Left colon (tissue), 2 donors: ENCODE data around the gene C12orf60. TPM values are rescaled to one million over a fixed set of nuclear protein-coding genes. Genes with fewer than 3 reads are reported as not detected.
"Not testable (repeated sequence)": the region's sequence is repeated elsewhere in the genome, so short reads cannot be mapped to it uniquely, and the experiment has no call there.

Experiments
- ATAC-seq: fragments of 200-7000 bp; cut with Tn5 transposase; one replicate; pipeline ENCODE4 v1.9.1; 2020; ENCODE audit warnings: mild to moderate bottlenecking, moderate library complexity
- DNase-seq, 2 donors: peaks; one replicate each; pipeline ENCODE4 v3.0.0-alpha.2; 2020
- intact Hi-C, 2 donors: fragments of 100-400 bp; cut with DNase I in 1 of 2; cut with micrococcal nuclease in 1 of 2; formaldehyde crosslinking; loops; one replicate each; pipeline versions ENCODE4 v1.11.2 to v1.14.0; 2022; cut with DNase I, micrococcal nuclease
- long read RNA-seq: library from polyadenylated mRNA; unstranded; transcript quantifications from one replicate; pipeline ENCODE4 v2.0.0, GENCODE V29; 2021
- total RNA-seq, 2 donors: library from RNA; stranded (reverse); fragmentation: NEBNext Ultra II Directional; extraction: Animal tissue kit (Norgen Biotek cat#: 25700); gene quantifications; one replicate each; pipeline ENCODE4 v1.2.1, GENCODE V29; 2021
- donor health status: DM: no; HTN: no; CAD: no.
- donor health status: DM: yes; HTN: yes; CAD: no.

C12orf60 gene, protein sequence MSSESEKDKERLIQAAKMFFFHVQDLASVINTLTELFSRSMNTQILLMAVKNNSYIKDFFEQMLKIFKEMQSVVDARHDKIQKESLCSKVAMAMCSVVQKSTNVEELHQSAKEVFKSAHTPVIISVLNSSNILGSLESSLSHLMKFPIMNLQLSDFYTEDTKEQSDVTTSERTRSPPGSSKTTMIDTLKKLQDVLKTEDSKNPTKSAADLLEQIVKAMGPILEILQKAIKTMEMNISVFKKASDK
- under 1 TPM; 0.31 to 0.89 TPM for total RNA-seq
- long read RNA-seq, partial matches to known transcripts: 0 of 1 reads
- long read RNA-seq, other reads (novel, unspliced or antisense): 1 of 1 reads

DNA sequence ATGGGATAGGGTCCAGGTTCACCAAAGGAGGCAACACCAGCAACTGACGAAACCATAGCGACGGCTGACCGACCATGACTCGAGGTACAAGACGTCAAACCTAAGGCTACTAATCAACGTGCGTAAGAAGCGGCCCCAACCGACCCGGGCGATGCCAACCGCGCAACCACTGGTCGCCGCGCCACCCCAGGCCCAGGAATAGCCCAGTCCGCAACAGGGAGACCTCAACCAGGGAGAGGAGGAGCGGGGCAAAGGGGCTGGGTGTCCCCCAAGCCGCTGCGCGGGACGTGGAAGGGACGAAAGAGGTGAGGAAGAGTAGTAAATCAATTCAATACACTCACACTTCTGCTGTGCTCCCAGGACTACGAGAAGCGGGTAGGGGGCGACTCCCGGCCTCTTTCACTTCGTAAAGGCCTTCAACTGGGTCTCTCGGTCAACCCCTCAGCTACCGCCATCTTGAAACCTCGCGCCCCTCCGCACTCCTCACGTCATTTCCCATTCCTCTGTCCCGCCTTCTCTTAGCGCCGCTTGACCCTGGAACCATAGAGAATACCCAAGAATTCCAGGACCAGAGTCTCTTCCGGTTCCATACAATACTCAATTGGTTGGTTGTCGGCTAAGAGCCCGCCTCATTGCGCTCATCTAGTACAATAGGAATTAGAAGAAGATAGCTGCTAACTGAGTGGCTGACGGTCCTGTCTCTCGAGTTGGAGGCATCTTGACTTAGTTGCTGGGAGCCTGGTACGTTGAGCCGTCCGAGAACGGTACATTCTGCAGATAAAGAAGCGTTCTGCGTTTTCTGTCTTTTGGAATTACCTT, at the start of gene C12orf60, which contains the start of gene WBP11:
Gene C12orf60, plus strand, starts transcription at position 660 of the 819 bp plus-strand sequence. CDS start 19,266 bp downstream, outside the sequence.
Gene WBP11, minus strand, starts transcription at position 468 of the 819 bp plus-strand sequence. CDS start 2,095 bp downstream, outside the sequence.
- ATAC-seq (peak; percentile 99), DNase-seq (peak; percentile 90 to 97)
- intact Hi-C loops: no loop called here

DNA sequence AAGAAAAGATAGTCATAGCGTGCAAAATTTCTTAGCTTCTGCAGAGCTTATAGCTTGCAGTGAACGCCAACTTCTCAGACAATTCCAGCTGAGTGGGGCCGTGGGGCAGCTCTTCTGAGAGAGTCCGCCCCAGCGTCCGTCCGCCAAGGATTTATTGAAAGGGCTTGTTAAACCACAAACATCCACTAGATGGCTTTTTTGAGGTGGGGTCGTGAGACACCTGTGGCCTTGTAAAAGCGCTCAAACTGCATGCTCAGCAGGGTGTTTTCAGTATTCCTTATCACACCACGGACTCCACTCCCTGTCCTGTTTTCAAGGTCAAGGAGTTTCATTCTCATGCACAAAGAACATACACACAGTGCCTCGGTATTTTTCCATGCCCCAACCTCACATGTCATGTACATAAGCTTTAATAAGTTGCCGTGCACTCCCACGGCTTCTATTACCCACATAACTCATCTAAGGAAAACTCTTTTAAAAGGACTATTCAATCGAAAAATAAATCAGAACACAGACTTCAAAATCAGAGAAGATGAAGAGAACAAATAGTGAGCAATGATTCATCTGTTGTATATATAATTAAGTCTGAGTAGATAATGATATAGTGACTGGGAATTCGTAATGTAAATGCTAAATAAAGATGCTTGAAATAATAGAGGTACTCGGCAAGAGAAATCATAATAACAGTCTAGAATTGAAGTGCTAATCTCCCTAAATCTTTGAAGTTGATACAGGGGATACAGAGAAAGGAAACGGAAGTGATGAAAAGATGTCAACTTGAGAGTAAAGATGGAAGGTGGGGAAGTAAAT, 46.9 kb upstream of the C12orf60 start:
- ATAC-seq: peak; percentile 62
- intact Hi-C loops: no loop called here
- DNase-seq: peak in 1 of 2 donors; percentile 23

DNA sequence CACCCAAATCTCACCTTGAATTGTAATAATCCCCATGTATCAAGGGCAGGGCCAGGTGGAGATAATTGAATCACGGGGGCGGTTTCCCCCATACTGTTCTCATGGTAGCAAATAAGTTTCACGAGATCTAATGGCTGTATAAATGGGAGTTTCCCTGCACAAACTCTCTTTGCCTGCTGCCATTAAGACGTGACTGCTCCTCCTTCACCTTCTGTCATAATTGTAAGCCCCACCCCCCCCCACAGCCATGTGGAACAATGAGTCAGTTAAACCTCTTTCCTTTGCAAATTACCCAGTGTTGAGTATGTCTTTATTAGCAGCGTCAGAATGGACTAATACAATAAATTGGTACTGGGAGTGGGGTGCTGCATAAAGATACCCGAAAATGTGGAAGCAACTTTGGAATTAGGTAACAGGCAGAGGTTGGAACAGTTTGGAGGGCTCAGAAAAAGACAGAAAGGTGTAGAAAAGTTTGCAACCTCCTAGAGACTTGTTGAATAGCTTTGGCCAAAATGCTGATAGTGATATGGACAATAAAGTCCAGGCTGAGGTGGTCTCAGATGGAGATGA, 43.7 kb upstream of the C12orf60 start:
- intact Hi-C loops, DNase-seq: not testable (repeated sequence)
- peak; percentile 58 for ATAC-seq

- no peak for DNase-seq
- no peak for ATAC-seq
- intact Hi-C loops: no loop called here
These were observed 38.1 kb upstream of the C12orf60 start for GRCh38 chr12:14765398-14765797.

GRCh38 chr12:14766020-14766419, 37.5 kb upstream of the C12orf60 start:
- ATAC-seq, intact Hi-C loops, DNase-seq: not testable (repeated sequence)

DNA sequence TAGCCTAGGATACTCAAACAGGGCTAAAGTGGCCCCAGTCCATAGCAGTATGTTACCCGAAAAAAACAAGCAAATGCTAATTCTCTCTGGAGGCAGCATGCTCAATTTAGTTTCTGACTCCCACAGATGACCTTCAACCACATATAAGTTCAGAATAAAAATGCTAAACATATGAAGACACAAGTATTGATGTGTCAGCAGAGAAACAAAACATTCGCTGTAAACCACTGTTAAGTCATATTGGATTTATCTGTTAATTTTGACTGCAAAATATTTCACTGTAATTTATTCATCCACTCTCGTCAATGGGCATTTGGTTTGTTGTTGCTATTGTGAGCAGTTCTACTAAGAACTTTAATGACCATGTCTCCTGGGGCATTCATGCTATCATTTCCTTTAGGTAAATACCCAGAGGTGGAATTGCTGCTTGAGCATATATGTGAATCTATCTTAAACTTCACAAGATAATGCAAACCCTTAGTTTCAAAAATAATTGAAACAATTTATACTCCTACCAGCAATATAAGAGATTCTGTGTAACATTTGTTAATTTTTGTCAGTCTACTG, 36.7 kb upstream of the C12orf60 start:
- DNase-seq: no peak
- intact Hi-C loops: no loop called here
- ATAC-seq: no peak

DNA sequence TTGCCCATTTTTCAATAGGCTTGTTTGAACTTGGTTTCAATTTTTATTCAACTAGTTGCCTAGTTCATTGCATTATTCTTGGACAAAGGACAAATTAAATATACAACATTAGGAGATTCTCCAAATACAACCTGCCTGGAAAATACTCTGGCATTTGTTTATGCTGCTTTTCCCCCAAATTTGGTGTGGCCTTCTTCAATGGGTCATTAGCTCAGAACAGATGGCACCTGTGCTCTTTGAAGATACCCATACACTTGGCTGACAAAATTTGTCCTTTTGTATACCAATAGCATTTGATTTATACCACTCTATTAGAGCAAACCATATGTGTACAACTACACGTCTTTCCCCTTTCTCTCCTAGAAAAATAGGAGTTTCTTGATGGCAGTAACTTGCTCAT, 35.9 kb upstream of the C12orf60 start:
- DNase-seq (no peak), ATAC-seq (no peak)
- intact Hi-C loops: no loop called here

DNA sequence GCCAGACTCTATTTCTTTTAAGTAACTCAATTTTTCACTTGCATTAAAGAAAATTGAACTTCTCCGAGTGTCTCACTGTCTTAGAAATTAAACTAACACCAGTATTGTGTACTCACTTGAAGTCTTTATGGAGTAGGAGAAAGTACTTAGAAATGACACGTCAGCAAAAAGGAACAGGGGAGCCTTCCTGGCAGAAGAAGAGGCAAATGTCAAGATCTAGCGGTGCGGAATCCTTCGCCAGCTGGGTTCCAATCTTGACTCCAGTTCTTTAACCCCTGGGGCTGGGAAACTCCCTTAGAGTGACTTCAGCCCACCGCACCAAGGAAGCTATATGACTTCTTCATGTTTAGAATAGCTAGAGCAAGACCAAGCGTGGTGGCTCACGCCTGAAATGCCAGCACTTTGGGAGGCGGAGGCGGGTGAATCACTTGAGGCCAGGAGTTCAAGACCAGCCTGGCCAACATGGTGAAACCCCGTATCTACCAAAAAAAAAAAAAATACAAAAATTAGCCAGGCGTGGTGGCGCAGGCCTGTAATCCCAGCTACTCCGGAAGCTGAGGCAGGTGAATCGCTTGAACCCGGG, 34.6 kb upstream of the C12orf60 start:
- intact Hi-C loops: no loop called here
- peak in 1 of 2 donors; percentile 30 for DNase-seq
- ATAC-seq: no peak

GRCh38 chr12:14769466-14769968, 34.0 kb upstream of the C12orf60 start:
- ATAC-seq: peak; percentile 9
- DNase-seq: peak in 1 of 2 donors; percentile 61
- intact Hi-C loops: no loop called here

DNA sequence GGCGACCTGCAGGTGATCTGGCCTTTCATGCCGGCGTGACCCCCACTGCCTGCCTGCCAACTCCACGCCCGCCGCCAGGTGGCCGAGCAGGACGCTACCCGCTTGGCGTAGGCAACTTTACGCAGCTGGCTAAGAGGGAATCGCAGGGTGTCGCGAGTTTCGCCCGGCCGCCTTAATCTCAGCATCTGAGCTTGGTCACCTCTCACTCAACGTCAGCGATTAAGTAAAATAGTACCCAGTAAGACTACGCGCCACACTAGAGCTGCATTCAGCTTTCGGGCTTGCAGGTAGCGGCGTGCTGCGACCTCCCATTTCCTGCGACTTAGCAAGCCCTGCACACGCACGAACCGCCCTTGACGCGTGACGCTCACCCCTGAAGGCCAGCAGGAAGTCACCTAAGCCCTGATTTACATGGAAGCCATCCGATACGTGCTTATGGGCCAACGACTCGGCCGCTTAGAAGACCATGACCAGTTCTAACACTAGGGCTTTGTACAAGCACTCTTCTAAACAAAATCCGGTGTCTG, 33.4 kb upstream of the C12orf60 start:
- peak; percentile 84 to 91 for DNase-seq
- ATAC-seq: peak; percentile 60
- intact Hi-C loops: no loop called here

- DNase-seq: peak; percentile 94 to 96
- intact Hi-C loops: no loop called here
- ATAC-seq: peak; percentile 56
These were observed 32.7 kb upstream of the C12orf60 start for GRCh38 chr12:14770496-14771461.

- intact Hi-C loops: no loop called here
- ATAC-seq: no peak
These were observed 31.8 kb upstream of the C12orf60 start for GRCh38 chr12:14771651-14772137.

GRCh38 chr12:14772946-14773345, 30.5 kb upstream of the C12orf60 start:
- DNase-seq: no peak
- intact Hi-C loops: no loop called here
- ATAC-seq: no peak

More at GRCh38 chr12:14771651-14772137, 31.8 kb upstream of the C12orf60 start:
- DNase-seq: no peak

DNA sequence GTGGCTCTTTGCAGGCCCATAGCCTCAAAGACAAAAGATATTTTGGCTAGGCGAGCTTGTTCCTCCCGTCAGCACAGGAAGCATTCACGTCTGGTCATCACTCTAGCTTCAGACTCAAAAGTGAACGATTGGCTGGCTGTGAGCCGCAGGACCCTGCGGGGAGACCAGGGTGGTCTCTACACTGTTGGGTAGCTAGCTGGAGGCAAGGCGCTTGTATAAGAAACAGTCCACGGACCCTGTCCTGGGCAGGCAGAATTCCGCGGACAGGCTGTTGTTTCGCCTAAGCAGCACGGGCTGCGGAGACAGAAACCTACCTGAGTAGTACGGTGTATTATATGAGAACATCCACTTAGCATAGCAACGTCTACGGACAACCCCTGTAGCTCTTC, 29.8 kb upstream of the C12orf60 start:
- DNase-seq: peak in 1 of 2 donors; percentile 56
- no peak for ATAC-seq
- intact Hi-C loops: no loop called here

DNA sequence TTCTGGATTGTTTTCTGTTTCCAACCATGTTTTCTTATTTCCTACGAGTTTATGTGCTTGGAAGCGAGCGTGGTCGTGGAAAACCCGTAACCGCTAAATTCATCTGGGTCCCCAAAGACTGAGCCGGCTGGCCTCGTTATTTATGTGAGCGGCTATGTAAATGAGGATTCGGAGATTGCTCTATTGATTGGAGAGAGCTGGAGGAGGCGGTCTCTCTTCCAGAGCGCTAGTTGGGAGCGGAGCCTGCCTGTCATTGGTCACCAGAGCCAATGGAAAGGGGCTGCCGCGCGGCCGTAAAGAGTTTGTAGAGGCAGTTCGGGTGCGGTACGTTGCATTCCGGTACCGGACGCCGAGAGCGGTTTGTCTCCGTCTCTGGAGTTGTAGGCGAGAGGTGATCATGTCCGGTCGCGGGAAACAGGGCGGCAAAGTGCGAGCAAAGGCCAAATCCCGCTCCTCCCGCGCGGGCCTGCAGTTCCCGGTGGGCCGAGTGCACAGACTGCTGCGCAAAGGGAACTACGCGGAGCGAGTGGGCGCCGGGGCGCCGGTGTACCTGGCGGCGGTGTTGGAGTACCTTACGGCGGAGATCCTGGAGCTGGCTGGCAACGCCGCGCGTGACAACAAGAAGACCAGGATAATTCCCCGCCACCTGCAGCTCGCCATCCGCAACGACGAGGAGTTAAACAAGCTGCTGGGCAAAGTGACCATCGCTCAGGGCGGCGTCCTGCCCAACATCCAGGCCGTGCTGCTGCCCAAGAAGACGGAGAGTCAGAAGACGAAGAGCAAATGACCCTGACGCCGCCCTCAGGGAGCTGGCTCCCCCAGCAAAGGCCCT, 29.2 kb upstream of the C12orf60 start:
- intact Hi-C loops: no loop called here
- ATAC-seq: peak; percentile 70
- peak; percentile 96 to 98 for DNase-seq
